Activated CD4-positive, alpha-beta T cell treated with anti-CD3 and anti-CD28 coated beads, Interleukin-2, amount 10 ng/mL, durations not matched to agents 24 days and 14 days (primary cell): ENCODE measurements around the gene FAM241B. TPM values are rescaled to one million over a fixed set of nuclear protein-coding genes. Genes with fewer than 3 reads are reported as not detected.

Experiments
- DNase-seq: peaks from one replicate; pipeline ENCODE4 v3.0.0; 2022
- H3K27ac Mint-ChIP-seq: one replicate; pipeline ENCODE4 v1.8.0; 2022; ENCODE audit warnings: mild to moderate bottlenecking, mixed read lengths
- H3K27me3 Mint-ChIP-seq: one replicate; pipeline ENCODE4 v1.8.0; 2022; ENCODE audit warnings: mixed read lengths
- H3K36me3 Mint-ChIP-seq: one replicate; pipeline ENCODE4 v1.8.0; 2022; ENCODE audit warnings: low read depth, mild to moderate bottlenecking, mixed read lengths
- H3K4me1 Mint-ChIP-seq: one replicate; pipeline ENCODE4 v1.8.0; 2021; ENCODE audit warnings: mixed read lengths
- H3K4me3 Mint-ChIP-seq: one replicate; pipeline ENCODE4 v1.8.0; 2022; ENCODE audit warnings: mild to moderate bottlenecking, moderate library complexity, mixed read lengths
- H3K9me3 Mint-ChIP-seq: one replicate; pipeline ENCODE4 v1.8.0; 2021; ENCODE audit warnings: mixed read lengths
- intact Hi-C: fragments of 100-400 bp; cut with micrococcal nuclease; formaldehyde crosslinking; loops from one replicate; pipeline ENCODE4 v1.15.1; 2023
- total RNA-seq: library from RNA; stranded (reverse); gene quantifications from 2 replicates; pipeline ENCODE4 v1.2.3, GENCODE V29; 2022

The FAM241B gene
- total RNA-seq, 1 donor from 2014 or later: 11.8 TPM

DNA sequence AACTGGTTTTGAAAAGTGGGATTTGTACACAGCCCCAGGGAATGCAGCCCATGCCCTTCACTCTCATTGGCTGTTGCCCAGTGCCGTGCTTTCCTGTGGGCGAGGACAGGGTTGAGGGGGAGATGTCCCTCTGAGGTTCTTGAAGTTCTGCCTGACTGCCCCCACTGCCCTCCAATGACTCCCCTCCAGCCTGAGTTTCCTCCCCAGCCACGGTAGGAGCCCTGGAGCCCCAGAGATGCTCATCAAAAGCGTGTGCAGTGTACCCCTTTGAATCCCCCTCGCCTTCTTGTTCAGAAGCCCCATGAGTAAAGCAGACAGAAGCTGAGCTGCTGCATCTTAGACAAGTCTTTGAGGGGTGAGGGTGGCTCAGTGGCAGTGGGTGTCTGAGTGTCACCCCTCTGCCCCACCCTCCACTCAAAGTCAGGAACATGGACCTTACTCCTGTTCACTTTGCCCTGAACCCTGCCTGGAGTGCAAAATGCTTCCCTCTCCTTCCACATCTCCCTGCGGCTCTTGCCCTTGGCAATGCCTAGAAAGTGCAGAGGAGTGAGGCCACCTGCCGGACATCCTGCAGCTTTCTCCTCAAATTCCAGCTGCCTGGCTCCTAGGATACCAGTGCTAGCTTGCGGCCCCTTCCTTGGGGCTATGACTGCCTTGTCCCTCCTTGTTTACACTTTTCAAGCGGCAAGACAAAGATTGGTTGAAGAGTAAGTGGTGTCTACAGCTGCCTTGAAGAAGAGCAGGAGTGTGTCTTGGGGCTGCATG lies 19.9 kb downstream of the FAM241B start:
- Mint-ChIP-seq H3K4me3 (no peak overlapping the region), H3K4me1 (peaks cover 13% of the 10 kb centered on the region), H3K36me3 (no peaks in the 10 kb centered on the region), H3K27me3 (no peaks in the 10 kb centered on the region), H3K27ac (no peak overlapping the region), H3K9me3 (no peaks in the 10 kb centered on the region)
- intact Hi-C loops: no loop called here
- DNase-seq: no peak

DNA sequence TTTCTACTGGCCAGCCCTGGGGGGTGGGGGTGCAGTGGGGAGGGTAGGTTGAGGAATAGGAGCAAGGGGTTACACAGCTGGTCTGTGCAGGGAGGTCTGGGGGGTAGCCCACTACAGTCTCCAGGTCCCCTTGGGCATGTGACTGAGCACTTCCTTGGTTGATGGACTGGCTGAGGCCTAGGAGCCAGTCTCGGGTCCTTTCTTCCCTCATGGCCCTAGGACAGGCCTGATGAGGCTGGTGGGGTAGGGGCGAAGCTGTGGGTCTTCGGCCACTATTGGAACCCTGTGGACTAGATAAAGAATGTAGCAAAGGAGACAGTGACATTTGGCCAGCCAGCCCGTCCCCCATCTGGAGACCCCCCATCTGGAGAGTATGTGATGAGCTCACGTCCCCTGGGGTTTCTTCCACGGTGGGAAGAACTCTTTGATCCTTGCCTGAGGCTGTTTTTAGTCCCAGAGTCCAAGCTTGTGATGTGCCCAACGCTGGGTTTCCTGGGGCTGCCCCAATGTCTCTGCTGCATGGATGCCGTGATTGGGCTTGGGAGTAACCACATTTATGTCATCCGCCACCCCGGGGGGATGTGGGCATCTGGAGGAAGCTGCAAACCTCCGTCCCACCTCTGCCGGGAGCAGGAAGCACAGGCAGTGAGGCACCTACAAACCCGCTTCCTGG lies 20.7 kb downstream of the FAM241B start:
- H3K4me1 Mint-ChIP-seq: peaks cover 13% of the 10 kb centered on the region
- no peak overlapping the region for H3K27ac Mint-ChIP-seq
- DNase-seq: peak; percentile 69
- H3K36me3 Mint-ChIP-seq: no peaks in the 10 kb centered on the region
- no peaks in the 10 kb centered on the region for H3K9me3 Mint-ChIP-seq
- intact Hi-C loops: no loop called here
- peak overlapping the region; percentile 37 for H3K4me3 Mint-ChIP-seq
- no peaks in the 10 kb centered on the region for H3K27me3 Mint-ChIP-seq

DNA sequence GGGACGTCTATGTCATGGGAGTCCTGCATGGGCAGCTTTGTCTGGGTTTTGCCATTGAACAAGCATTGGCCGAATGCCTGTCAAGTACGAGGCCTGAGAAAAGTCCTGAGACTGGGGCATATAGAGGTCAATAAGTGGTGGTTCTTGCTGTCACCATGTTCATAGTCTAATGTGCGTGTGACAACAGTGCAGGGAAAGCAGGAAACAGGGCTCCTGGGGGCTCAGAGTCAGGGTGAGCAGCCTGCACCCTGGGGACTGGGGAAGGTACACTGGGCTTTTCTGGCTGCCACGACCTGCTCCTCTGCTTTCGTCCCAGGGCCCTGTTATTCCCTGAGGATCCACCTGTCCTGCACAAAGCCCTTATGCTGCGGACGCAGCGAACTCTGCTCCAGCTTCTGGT lies 21.3 kb downstream of the FAM241B start:
- no peaks in the 10 kb centered on the region for H3K9me3 Mint-ChIP-seq
- no peak overlapping the region for H3K27ac Mint-ChIP-seq
- H3K4me1 Mint-ChIP-seq: peaks cover 13% of the 10 kb centered on the region
- H3K27me3 Mint-ChIP-seq: peaks cover under 1% of the 10 kb centered on the region
- DNase-seq: no peak
- intact Hi-C loops: no loop called here
- no peaks in the 10 kb centered on the region for H3K36me3 Mint-ChIP-seq
- peak overlapping the region; percentile 37 for H3K4me3 Mint-ChIP-seq

DNA sequence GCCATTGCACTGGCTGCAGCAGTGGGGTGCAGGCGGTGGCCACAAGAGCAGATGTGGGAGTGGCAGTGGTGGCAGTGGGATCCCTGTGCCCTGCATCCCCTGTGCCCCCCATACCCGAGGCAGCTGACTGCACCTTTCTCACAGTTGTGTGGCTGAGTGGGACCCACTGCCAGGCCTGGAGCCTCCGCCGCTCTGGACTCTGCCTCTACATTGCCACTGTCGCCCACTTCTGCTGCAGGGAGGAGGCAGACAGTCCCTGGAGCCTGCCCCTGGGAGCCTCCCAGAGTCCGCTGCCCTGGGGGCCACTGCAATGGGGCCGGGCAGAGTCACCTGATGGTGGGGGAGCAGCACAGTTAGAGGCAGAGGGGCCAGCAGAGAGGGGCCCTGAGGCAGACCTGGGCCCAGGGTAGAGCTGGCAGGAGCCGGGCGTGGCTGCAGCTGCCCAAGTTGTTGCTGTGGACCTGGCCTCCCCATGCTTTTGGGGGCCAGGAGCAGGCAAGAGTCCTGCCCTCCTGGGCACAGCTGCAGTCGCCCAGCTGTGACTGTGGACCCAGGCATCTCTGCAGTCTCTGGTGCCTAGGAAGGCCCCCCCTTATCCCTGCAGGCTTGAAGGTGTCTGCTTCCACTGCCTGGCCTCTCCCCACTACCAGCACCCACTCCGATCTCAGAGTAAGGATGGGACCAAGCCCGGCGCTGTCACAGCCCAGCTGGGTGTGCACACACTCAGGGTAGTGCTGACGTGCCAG lies 22.2 kb downstream of the FAM241B start:
- H3K4me1 Mint-ChIP-seq: peaks cover 13% of the 10 kb centered on the region
- no peak for DNase-seq
- H3K27me3 Mint-ChIP-seq: peaks cover 5% of the 10 kb centered on the region
- intact Hi-C loops: no loop called here
- H3K27ac Mint-ChIP-seq: no peak overlapping the region
- no peaks in the 10 kb centered on the region for H3K9me3 Mint-ChIP-seq
- no peaks in the 10 kb centered on the region for H3K36me3 Mint-ChIP-seq
- no peak overlapping the region for H3K4me3 Mint-ChIP-seq

DNA sequence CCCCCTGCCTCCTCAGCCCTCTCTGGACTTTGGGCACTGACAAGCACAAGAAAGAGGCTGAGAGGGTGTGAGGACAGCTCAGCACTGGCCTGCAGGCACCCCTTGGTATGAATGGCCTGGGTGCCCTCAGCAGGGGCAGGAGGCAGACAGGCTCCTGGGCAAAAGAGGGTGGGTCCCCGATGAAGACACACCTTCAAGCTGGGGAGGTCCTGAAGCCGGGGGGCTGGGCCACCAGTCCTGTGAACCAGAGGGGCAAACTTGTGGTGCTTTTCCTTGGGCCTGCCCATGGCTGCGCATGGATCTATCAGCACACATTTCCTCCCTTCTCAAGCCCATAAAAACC lies 22.8 kb downstream of the FAM241B start:
- H3K27me3 Mint-ChIP-seq: peaks cover 9% of the 10 kb centered on the region
- H3K27ac Mint-ChIP-seq: no peak overlapping the region
- DNase-seq: no peak
- H3K36me3 Mint-ChIP-seq: no peaks in the 10 kb centered on the region
- intact Hi-C loops: no loop called here
- no peaks in the 10 kb centered on the region for H3K9me3 Mint-ChIP-seq
- no peak overlapping the region for H3K4me3 Mint-ChIP-seq
- peaks cover 13% of the 10 kb centered on the region for H3K4me1 Mint-ChIP-seq

DNA sequence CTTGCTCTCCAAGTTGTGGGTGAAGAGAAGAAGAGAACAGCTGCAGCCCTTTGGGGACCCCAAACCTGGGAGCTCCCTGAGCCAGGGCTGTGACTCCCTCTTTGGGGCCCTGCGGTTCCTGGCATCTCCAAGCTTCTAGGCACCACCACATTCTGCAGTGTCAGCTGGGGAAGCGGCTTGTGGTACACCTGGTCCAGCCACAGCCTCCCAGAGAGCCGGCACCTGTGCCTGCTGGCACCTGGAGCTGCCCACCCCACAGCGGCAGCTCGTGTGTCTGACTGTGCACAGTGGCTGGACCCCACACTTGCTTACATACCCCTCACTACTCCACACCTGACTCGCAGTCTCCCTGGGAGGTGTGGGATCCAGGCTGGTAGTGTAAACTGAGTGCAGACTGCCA lies 23.5 kb downstream of the FAM241B start:
- Mint-ChIP-seq H3K4me1 (peaks cover 13% of the 10 kb centered on the region), H3K27ac (no peak overlapping the region), H3K9me3 (no peaks in the 10 kb centered on the region), H3K36me3 (no peaks in the 10 kb centered on the region), H3K27me3 (peaks cover 9% of the 10 kb centered on the region), H3K4me3 (no peak overlapping the region)
- DNase-seq: no peak
- intact Hi-C loops: no loop called here

DNA sequence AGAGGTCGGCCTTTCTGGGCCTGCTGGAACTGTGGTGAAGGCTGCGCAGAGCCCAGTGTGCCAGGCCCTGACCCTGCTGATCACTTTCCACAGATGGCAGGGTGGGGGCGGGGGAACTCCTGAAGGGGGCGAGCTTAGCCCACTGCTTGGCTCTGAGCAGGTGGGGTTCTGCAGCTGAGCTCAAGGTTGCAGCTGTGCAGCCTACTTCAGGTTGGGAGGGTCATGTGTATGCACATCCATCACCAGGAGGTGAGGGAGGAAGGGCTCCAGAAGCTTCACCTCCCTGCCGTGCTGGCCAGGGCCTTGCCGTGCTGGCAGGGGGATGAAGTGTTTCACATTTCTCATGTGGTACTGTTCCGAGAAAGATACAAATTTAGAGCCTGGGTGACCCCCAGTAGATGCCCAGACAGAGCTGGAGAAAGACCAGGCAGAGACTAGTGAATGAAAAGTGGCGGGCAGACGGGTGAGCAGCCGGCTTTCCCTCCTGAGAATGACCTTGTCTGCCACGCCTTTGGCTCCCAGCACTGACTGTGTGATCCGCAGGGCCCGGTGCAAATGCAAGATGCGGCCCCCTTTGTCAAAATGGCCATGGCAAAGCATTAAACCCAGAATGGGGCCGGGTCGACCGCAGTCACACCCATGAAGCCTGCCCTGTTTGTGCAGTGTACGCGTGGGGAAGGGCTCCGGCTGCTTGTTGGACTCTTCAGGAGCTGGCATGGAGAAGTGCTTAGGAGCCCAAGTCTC lies 25.2 kb downstream of the FAM241B start:
- Mint-ChIP-seq H3K27ac (no peak overlapping the region), H3K4me3 (no peak overlapping the region), H3K4me1 (peaks cover 13% of the 10 kb centered on the region), H3K36me3 (no peaks in the 10 kb centered on the region), H3K27me3 (peaks cover 12% of the 10 kb centered on the region), H3K9me3 (no peaks in the 10 kb centered on the region)
- intact Hi-C loops: no loop called here
- DNase-seq: no peak

DNA sequence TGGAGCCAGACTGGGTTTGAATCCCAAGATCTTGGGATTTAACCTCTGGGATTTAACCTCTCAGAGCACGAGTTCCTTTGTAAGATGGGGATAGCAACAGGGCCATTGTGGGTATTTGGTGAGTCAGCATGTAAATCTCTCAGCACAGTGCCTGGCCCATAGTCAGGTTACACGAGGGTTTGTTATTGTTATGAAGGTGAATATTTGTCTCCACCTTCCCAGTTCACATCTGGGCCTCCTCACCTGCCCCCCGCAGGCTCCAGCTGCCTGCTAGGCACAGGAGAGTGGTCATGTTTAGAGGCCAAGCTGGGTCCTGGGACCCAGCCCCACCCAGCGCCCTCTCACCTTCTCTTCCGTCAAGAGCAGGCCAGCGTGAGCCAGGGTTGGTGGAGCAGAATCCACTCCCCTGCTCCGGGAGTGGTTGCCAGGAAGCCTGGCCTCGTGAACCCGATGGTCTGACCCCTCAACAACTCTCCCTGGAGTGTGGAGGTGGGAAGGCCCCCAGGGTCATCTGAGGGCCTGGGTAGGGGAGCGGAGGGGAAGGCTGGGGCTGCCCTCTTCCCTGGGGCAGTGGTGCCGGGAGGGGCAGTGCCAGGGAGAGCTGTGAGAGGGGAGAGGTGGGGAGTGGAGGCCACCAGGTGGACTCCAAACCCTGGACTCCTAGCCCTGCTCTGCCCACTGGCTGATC lies 26.0 kb downstream of the FAM241B start:
- H3K27me3 Mint-ChIP-seq: peaks cover 12% of the 10 kb centered on the region
- H3K4me1 Mint-ChIP-seq: peaks cover 8% of the 10 kb centered on the region
- H3K36me3 Mint-ChIP-seq: no peaks in the 10 kb centered on the region
- H3K9me3 Mint-ChIP-seq: no peaks in the 10 kb centered on the region
- no peak overlapping the region for H3K27ac Mint-ChIP-seq
- intact Hi-C loops: no loop called here
- DNase-seq: no peak
- no peak overlapping the region for H3K4me3 Mint-ChIP-seq

DNA sequence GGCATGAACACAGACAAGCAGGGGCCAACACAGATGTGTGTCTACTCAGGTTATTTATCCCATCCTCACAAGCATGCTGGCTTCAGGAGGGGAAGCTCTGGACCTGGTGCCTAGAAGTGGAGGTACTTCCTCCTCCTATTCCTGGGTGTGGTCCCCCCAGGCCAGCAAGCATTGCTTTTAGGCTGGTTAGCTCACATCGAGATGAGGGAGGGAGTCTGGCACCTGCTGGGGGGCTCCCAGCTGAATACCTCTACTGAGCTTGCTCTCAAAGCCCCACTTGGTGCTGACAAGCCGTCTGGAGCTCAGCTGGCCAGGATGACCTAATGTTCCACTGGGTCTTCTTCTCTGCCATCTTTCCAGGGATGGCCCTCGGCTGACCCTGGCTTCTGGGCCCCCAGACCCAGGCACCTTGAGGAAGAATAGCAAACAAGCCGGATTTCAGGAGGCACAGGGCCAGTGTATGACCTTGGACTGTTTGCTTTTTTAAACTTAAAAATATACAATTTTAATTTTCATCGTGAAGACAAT lies 26.8 kb downstream of the FAM241B start:
- Mint-ChIP-seq H3K27ac (no peak overlapping the region), H3K27me3 (peaks cover 12% of the 10 kb centered on the region), H3K9me3 (no peaks in the 10 kb centered on the region), H3K4me3 (no peak overlapping the region), H3K4me1 (peaks cover 4% of the 10 kb centered on the region), H3K36me3 (no peaks in the 10 kb centered on the region)
- intact Hi-C loops: no loop called here
- no peak for DNase-seq

DNA sequence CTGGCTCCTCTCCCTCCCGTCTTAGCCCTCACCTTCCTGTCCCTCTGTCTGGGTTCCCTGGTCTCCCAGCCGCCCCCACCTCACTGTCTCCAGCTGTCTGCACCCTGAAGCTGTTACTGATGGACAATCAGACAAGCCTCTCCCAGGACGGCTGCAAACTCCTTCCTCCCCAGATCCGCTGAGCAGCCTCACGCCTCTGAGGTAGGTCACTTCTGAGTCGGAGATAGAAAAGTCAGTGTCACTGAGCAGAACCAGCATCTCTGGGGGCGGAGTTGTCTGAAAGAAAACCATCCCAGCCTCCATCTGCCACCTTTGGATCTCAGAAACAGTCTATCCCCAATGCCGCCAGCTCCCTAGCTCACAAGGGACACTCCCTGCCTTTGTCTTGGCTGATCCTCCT lies 27.4 kb downstream of the FAM241B start:
- Mint-ChIP-seq H3K4me3 (no peak overlapping the region), H3K27me3 (peaks cover 12% of the 10 kb centered on the region), H3K27ac (no peak overlapping the region), H3K9me3 (no peaks in the 10 kb centered on the region), H3K36me3 (no peaks in the 10 kb centered on the region), H3K4me1 (peaks cover 5% of the 10 kb centered on the region)
- intact Hi-C loops: no loop called here
- DNase-seq: no peak

DNA sequence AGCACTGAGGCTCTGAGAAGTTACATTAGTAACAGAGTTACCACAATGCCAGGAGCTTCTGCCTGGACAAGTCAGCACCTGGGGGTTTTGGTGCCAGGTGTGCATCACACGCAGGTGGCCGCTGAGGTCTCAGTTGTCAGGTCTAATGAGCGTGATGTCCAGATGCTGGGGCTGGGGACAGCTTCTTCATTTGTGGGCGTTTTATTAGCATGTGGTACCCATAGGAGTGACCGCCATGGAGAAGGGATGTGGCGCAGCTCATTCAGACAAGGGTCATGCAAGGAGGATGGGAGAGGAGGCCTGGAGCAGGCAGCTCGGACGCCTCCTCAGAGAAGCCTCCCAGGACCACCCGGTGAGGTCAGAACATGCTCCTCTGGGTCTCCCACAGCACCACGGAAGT lies 27.8 kb downstream of the FAM241B start:
- Mint-ChIP-seq H3K27me3 (peaks cover 12% of the 10 kb centered on the region), H3K27ac (no peak overlapping the region), H3K4me3 (no peak overlapping the region), H3K9me3 (no peaks in the 10 kb centered on the region), H3K36me3 (no peaks in the 10 kb centered on the region), H3K4me1 (peaks cover 5% of the 10 kb centered on the region)
- intact Hi-C loops: no loop called here
- no peak for DNase-seq

DNA sequence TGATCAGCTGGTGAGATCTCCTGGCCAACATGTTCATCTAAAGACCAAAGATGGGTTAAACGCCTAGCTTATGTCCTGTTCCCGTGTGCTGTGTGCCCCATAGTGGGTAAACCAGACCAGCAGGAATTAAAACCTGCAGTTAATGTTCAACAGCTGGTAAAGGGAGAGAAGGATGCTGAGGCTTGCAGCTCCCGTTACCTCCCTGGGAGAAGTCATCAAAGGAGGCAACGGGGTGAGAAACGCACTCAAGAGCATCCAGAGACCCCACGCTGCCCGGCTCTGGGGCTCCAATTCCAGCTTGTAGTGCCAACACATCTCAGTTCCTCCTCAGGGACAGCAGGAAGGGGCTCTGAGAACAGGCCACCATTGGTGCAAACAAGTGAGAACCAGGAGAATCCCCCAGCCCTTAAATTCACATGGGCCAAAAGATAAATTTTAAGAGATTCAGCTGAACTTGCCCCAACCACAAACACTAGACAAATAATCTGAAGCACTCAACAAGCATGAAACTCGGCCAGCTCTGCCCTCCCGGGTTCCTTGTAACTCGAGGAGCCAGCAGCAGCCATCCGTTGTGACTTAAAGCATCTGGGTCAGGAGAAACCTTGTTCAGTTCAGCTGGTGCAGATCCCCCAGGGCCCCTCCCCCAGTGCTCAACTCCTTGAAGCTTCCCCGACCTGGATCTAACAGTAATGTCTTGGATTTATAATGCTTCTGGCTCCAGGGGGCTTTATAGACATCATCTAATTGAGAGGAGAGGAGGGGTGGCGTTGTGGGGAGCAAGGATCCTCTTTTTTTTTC lies 29.4 kb downstream of the FAM241B start:
- Mint-ChIP-seq H3K4me1 (peaks cover 5% of the 10 kb centered on the region), H3K27ac (no peak overlapping the region), H3K9me3 (no peaks in the 10 kb centered on the region), H3K36me3 (no peaks in the 10 kb centered on the region), H3K27me3 (peaks cover 12% of the 10 kb centered on the region), H3K4me3 (no peak overlapping the region)
- DNase-seq: no peak
- intact Hi-C loops: no loop called here

DNA sequence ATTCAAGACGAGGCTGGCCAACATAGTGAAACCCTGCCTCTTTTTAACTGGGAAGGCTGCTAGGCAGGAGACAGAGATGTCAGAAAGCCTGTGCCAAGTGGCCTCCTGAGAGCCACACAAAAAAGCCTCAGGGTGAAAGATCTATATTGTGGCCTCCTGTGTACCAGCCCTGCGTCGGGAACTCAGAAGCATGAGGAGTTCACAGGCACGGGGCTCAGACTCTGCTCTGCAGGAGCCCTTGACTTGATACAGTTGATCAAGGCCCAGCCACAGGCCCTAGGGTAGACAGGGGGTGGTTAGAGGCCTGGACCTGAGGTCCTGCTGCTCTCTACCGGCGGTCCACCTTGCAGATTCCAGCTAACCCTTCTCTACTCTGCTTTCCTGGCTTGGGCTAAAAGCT lies 30.2 kb downstream of the FAM241B start:
- Mint-ChIP-seq H3K36me3 (no peaks in the 10 kb centered on the region), H3K27me3 (peaks cover 12% of the 10 kb centered on the region), H3K4me1 (peaks cover 5% of the 10 kb centered on the region), H3K9me3 (no peaks in the 10 kb centered on the region), H3K4me3 (no peak overlapping the region), H3K27ac (no peak overlapping the region)
- DNase-seq: no peak
- intact Hi-C loops: no loop called here
